Ovary (tissue), 3 donors: ENCODE measurements around the gene MAGEA9B.

ENCODE experiments used
- CTCF ChIP-seq, 3 donors: fragments of 450-650 bp in 2 of 3; fragments of 200-600 bp in 1 of 3; IDR thresholded peaks; one replicate each; pipeline versions ENCODE4 v1.5.1 to v1.8.0; 2016 to 2022; ENCODE audit warnings: antibody characterized with exemption in 3 of 3, mild to moderate bottlenecking in 1 of 3
- EP300 ChIP-seq: sonication (generic); formaldehyde crosslinking; IDR thresholded peaks from one replicate; pipeline ENCODE4 v1.6.1; 2017; ENCODE audit warnings: antibody characterized with exemption
- POLR2A ChIP-seq: fragments of 450-650 bp; IDR thresholded peaks from one replicate; pipeline ENCODE4 v1.6.1; 2017; ENCODE audit warnings: antibody characterized with exemption, mild to moderate bottlenecking, moderate library complexity
- donor health status: DM: no; HTN: no; CAD: no.

DNA sequence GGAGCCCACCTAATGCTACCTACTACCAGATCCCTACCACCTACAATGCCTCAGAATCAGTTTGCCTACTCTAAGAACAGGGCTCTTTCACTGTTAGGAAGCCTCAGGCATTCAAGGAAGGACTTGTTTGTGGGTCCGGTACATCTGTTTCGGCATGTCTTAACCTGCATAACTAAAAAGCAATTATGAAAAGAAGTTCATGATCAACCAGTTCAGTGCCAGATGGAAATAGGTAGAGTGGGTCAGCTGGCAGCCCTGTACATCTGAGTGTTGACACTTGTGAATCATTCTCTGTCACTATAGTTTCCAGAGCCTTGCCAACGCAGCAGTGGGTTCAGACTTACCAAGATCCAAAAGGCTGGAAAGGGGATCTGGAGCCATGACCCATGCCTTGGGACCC is 41.0 kb upstream of the MAGEA9B start:
- TF ChIP-seq CTCF (IDR thresholded peaks at IDR 0.05) (no peak), POLR2A (no peak), EP300 (no peak)
